ENCODE measurements around the gene SPATC1L.

GRCh38 chr21:46194374-46195334 is 10.4 kb upstream of the SPATC1L start:
- TF ChIP-seq CTCF (conservative IDR thresholded peaks at IDR 0.05; ENCODE audit: low read length) = no peak
- no peak for TF ChIP-seq EZH2phosphoT487 (IDR thresholded peaks at IDR 0.05; ENCODE audit: borderline replicate concordance, low read depth, low read length)

All from OCI-LY7 (cell line).